GM12891 (cell line): Measurements from ENCODE around the gene ARHGEF40.

ENCODE experiments used
- DNase-seq: peaks from one replicate; pipeline ENCODE4 v3.0.0; 2011; ENCODE audit warnings: low spot score; ENCODE audit not compliant: insufficient read length
- FAIRE-seq: peaks from 2 replicates; lab custom pipeline; 2011; peaks lifted over from hg19 to GRCh38; lab: Jason Lieb, UNC
- PAX5 ChIP-seq: IDR thresholded peaks from 2 replicates; pipeline ENCODE4 v1.6.1; 2011; ENCODE audit warnings: low read length, moderate library complexity, mild to moderate bottlenecking; ENCODE audit not compliant: insufficient read depth, severe bottlenecking
- POLR2A ChIP-seq: IDR thresholded peaks from 2 replicates; pipeline ENCODE4 v1.6.1; 2011; ENCODE audit warnings: low read depth, low read length, control low read depth
- POLR2AphosphoS5 ChIP-seq: IDR thresholded peaks from 2 replicates; pipeline ENCODE4 v1.6.1; 2011; ENCODE audit warnings: low read depth, low read length, control low read depth
- POU2F2 ChIP-seq: IDR thresholded peaks from 2 replicates; pipeline ENCODE4 v1.6.1; 2011; ENCODE audit warnings: low read depth, mild to moderate bottlenecking, control low read depth, low read length, moderate library complexity
- SPI1 ChIP-seq: IDR thresholded peaks from 2 replicates; pipeline ENCODE4 v1.6.1; 2011; ENCODE audit warnings: low read depth, low read length, control low read depth
- TAF1 ChIP-seq: IDR thresholded peaks from 2 replicates; pipeline ENCODE4 v1.6.1; 2011; ENCODE audit warnings: low read depth, low read length, control low read depth

Gene ARHGEF40

GRCh38 chr14:21090194-21090939 is 20.3 kb downstream of the ARHGEF40 start:
- TF ChIP-seq PAX5: no peak
- TF ChIP-seq SPI1: no peak
- TF ChIP-seq TAF1: no peak
- DNase-seq: no peak
- no peak for FAIRE-seq

- no peak for FAIRE-seq
- no peak for TF ChIP-seq POU2F2
- TF ChIP-seq PAX5: no peak
- TF ChIP-seq POLR2AphosphoS5: no peak
- no peak for TF ChIP-seq SPI1
- no peak for TF ChIP-seq TAF1
- TF ChIP-seq POLR2A: no peak
Measured at GRCh38 chr14:21090940-21091663, 21.0 kb downstream of the ARHGEF40 start.

GRCh38 chr14:21091821-21092272 is 21.7 kb downstream of the ARHGEF40 start:
- no peak for TF ChIP-seq POU2F2
- no peak for TF ChIP-seq POLR2AphosphoS5
- TF ChIP-seq POLR2A: no peak
- TF ChIP-seq PAX5: no peak
- no peak for TF ChIP-seq TAF1
- DNase-seq (no peak), FAIRE-seq (no peak)

More at GRCh38 chr14:21090940-21091663, 21.0 kb downstream of the ARHGEF40 start:
- DNase-seq: no peak

GRCh38 chr14:21092273-21093011 is 22.3 kb downstream of the ARHGEF40 start:
- no peak for TF ChIP-seq POLR2A
- no peak for TF ChIP-seq TAF1
- peak; percentile 54 for TF ChIP-seq POU2F2
- TF ChIP-seq POLR2AphosphoS5: no peak
- peak; percentile 60 for TF ChIP-seq PAX5
- TF ChIP-seq SPI1: no peak
- DNase-seq: peak; percentile 97
- peak; percentile 98 for FAIRE-seq

GRCh38 chr14:21093018-21093417 is 22.9 kb downstream of the ARHGEF40 start:
- no peak for DNase-seq
- no peak for TF ChIP-seq PAX5
- no peak for TF ChIP-seq SPI1
- no peak for TF ChIP-seq POLR2AphosphoS5
- no peak for FAIRE-seq

- TF ChIP-seq POLR2A (no peak), TAF1 (no peak), SPI1 (no peak), POLR2AphosphoS5 (no peak), PAX5 (no peak), POU2F2 (no peak)
- FAIRE-seq (no peak), DNase-seq (no peak)
Measured at GRCh38 chr14:21093769-21094681, 23.9 kb downstream of the ARHGEF40 start.

- DNase-seq (no peak), FAIRE-seq (no peak)
- TF ChIP-seq SPI1 (no peak), POLR2A (no peak), TAF1 (no peak), POU2F2 (no peak), PAX5 (no peak), POLR2AphosphoS5 (no peak)
Measured at GRCh38 chr14:21095430-21096205, 25.5 kb downstream of the ARHGEF40 start.

- DNase-seq: no peak
Measured at GRCh38 chr14:21096438-21096837, 26.3 kb downstream of the ARHGEF40 start.

More at GRCh38 chr14:21096438-21096837, 26.3 kb downstream of the ARHGEF40 start:
- TF ChIP-seq TAF1 (no peak), SPI1 (no peak), POU2F2 (no peak), PAX5 (no peak), POLR2AphosphoS5 (no peak), POLR2A (no peak)
- FAIRE-seq: no peak
